K562 (cell line): ENCODE results near the gene PCBD2. TPM values are rescaled to one million over a fixed set of nuclear protein-coding genes. Genes with fewer than 3 reads are reported as not detected.

Experiments used
- ARID3A ChIP-seq: IDR thresholded peaks from 2 replicates; pipeline ENCODE4 v1.6.1; 2012; ENCODE audit warnings: low read depth, low read length, improper control_type of control experiment, borderline replicate concordance
- CREB1 ChIP-seq, 2 experiments: sonication (generic) in 1 of 2; formaldehyde crosslinking in 1 of 2; IDR thresholded peaks; 2 replicates each; pipeline versions ENCODE4 v1.6.1 to v1.8.0; 2012 to 2022; ENCODE audit warnings: inconsistent platforms in 1 of 2, mild to moderate bottlenecking in 1 of 2, missing genetic modification reagents in 1 of 2, moderate library complexity in 1 of 2
- CTCFL ChIP-seq: IDR thresholded peaks from 2 replicates; pipeline ENCODE4 v1.6.1; 2011; ENCODE audit warnings: borderline replicate concordance, low read depth, mild to moderate bottlenecking, moderate library complexity, low read length; ENCODE audit not compliant: insufficient read depth, poor library complexity, severe bottlenecking
- DIDO1 ChIP-seq: fragments of 450-650 bp; IDR thresholded peaks from 2 replicates; pipeline ENCODE4 v1.6.1; 2016; ENCODE audit warnings: low read depth, missing biosample characterization, missing genetic modification characterization
- GATA2 ChIP-seq: sonication (generic); formaldehyde crosslinking; IDR thresholded peaks from 2 replicates; pipeline ENCODE4 v1.4.0; 2020; ENCODE audit warnings: mild to moderate bottlenecking, missing genetic modification reagents
- MLX ChIP-seq, 2 experiments: fragments of 450-650 bp in 1 of 2; sonication (generic) in 1 of 2; formaldehyde crosslinking; conservative IDR thresholded peaks; 2 replicates each; pipeline versions ENCODE4 v1.4.0 to v1.8.1; 2020 to 2022; ENCODE audit warnings: mild to moderate bottlenecking in 1 of 2, missing genetic modification reagents in 1 of 2
- NELFE ChIP-seq: IDR thresholded peaks from 2 replicates; pipeline ENCODE4 v1.6.1; 2011; ENCODE audit warnings: mild to moderate bottlenecking; ENCODE audit not compliant: insufficient read depth, insufficient read length
- PTTG1 ChIP-seq: fragments of 450-650 bp; IDR thresholded peaks from 2 replicates; pipeline ENCODE4 v1.6.1; 2016; ENCODE audit warnings: low read depth, mild to moderate bottlenecking, missing genetic modification characterization, missing compliant biosample characterization
- PURB ChIP-seq: sonication (generic); formaldehyde crosslinking; IDR thresholded peaks from 2 replicates; pipeline ENCODE4 v1.9.0; 2021; ENCODE audit warnings: low read depth, mild to moderate bottlenecking, missing genetic modification reagents
- SIN3B ChIP-seq: fragments of 450-650 bp; IDR thresholded peaks from 2 replicates; pipeline ENCODE4 v1.6.1; 2017; ENCODE audit warnings: low read depth, mild to moderate bottlenecking, moderate library complexity
- SMARCA4 ChIP-seq: fragments of 450-650 bp; IDR thresholded peaks from 2 replicates; pipeline ENCODE4 v1.6.1; 2016
- SRSF1 ChIP-seq: fragments of 200-400 bp; formaldehyde crosslinking; IDR thresholded peaks from 2 replicates; pipeline ENCODE4 v1.6.1; 2017; ENCODE audit warnings: mild to moderate bottlenecking, low read depth, low read length, moderate library complexity
- TBL1XR1 ChIP-seq, 2 experiments: IDR thresholded peaks; 2 replicates each; pipeline ENCODE4 v1.6.1; 2012; ENCODE audit warnings: improper control_type of control experiment in 2 of 2, low read length in 2 of 2, mild to moderate bottlenecking in 1 of 2
- ZBTB33 ChIP-seq: sonication (generic); formaldehyde crosslinking; IDR thresholded peaks from 2 replicates; pipeline ENCODE4 v1.8.1; 2023; ENCODE audit warnings: mild to moderate bottlenecking, missing genetic modification reagents
- ZNF12 ChIP-seq: sonication (generic); formaldehyde crosslinking; IDR thresholded peaks from 2 replicates; pipeline ENCODE4 v1.4.0; 2020; ENCODE audit warnings: mild to moderate bottlenecking, missing genetic modification reagents
- ZNF124 ChIP-seq: sonication (generic); formaldehyde crosslinking; IDR thresholded peaks from 2 replicates; pipeline ENCODE4 v1.8.1; 2022; ENCODE audit warnings: missing genetic modification reagents
- ZNF655 ChIP-seq: fragments of 250-450 bp; sonication (Bioruptor Pico); IDR thresholded peaks from 2 replicates; pipeline ENCODE4 v1.5.0; 2021
- ZNF778 ChIP-seq: fragments of 450-650 bp; formaldehyde crosslinking; IDR thresholded peaks from 2 replicates; pipeline ENCODE4 v1.4.0; 2020; ENCODE audit warnings: mild to moderate bottlenecking, moderate library complexity
- polyA plus RNA-seq, 8 experiments: library from polyadenylated mRNA; depleted of rRNA in 4 of 8; stranded (reverse) in 5 of 8; unstranded in 3 of 8; fragments of >200 nt; fragmentation: Nextera tagmentation in 2 of 8; fragmentation: Illumina TruSeq in 1 of 8; extraction: Ambion mirVana in 2 of 8; extraction: Trizol in 1 of 8; gene quantifications; 2 replicates each; pipeline versions ENCODE4 v1.2.1 to v1.2.3, GENCODE V29; 2011 to 2014; ENCODE audit warnings: inconsistent platforms in 1 of 8, missing spikeins in 1 of 8
- total RNA-seq, 7 experiments: library from RNA; depleted of rRNA in 6 of 7; stranded (reverse); fragments of >200 nt in 6 of 7; fragmentation: Illumina TruSeq in 2 of 7; extraction: Trizol in 2 of 7; gene quantifications; 2 replicates each; pipeline versions ENCODE4 v1.2.1 to v1.2.3, GENCODE V29; 2011 to 2021; ENCODE audit warnings: low replicate concordance in 1 of 7

The PCBD2 gene
- total and polyA plus RNA-seq, 9 of the 15 experiments (the other 6 are each of a cell fraction or from before 2014, with no cell fraction given): 5.2 to 13.8 (median 7.8) TPM

GRCh38 chr5:134873987-134874830 is 30.7 kb upstream of the PCBD2 start, which contains the start of gene TXNDC15 (continued):
- TF ChIP-seq ZBTB33 (CRISPR knock-in tag): no peak
- TF ChIP-seq SIN3B: peak; percentile 44; the same call in 1 of the 2 replicates
- TF ChIP-seq CREB1 (IDR thresholded peaks at IDR 0.05): peak; percentile 12; the same call in 1 of the 2 replicates
- TF ChIP-seq CREB1 (CRISPR knock-in tag; IDR thresholded peaks at IDR 0.05): peak; percentile 68
- TF ChIP-seq PTTG1 (tag): no peak
- no peak for TF ChIP-seq PURB (CRISPR knock-in tag)
- TF ChIP-seq GATA2 (CRISPR knock-in tag): no peak
- no peak for TF ChIP-seq ZNF124 (CRISPR knock-in tag)
- TF ChIP-seq DIDO1: no peak
- TF ChIP-seq TBL1XR1 (IDR thresholded peaks at IDR 0.05; ENCODE audit: low read length in 2 of 2): no peak
- no peak for TF ChIP-seq MLX (CRISPR knock-in tag; conservative IDR thresholded peaks at IDR 0.05)
- TF ChIP-seq NELFE: no peak
- no peak for TF ChIP-seq CTCFL
- TF ChIP-seq ZNF778 (CRISPR knock-in tag): no peak
- TF ChIP-seq ARID3A: no peak
- peak; percentile 42; the same call in 1 of the 2 replicates for TF ChIP-seq ZNF12
- TF ChIP-seq ZNF655 (CRISPR knock-in tag): no peak
- TF ChIP-seq SMARCA4: no peak
- TF ChIP-seq SRSF1: 0 out of 2 replicates have a peak, but pooled peaks have one; percentile 57
